HUDEP-2 (cell line): ENCODE results near the gene TANGO6.

Source experiments
- DNase-seq, 76 experiments: peaks; one replicate each; lab custom pipeline; 2025; ENCODE audit not compliant: unreplicated experiment in 76 of 76; lab: John Stamatoyannopoulos, UW

The TANGO6 gene

DNA sequence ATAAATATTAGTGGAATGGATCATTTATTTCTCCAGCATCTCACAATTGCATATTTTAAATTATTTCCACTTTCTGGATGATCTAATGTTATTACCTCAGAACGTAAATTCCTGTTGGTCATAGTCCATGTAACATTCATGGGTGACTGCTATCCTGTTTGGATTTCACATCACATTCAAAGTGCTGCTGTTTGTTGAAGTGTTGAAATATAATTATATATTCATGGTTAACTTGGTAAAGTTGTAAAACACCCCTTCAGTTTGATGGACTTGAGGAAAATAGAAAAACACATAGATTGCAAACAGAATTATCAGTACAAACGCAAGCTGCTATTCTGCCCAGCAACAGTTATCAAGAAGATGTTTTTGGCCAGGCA lies 59.6 kb downstream of the TANGO6 start:
- no peak for DNase-seq

DNA sequence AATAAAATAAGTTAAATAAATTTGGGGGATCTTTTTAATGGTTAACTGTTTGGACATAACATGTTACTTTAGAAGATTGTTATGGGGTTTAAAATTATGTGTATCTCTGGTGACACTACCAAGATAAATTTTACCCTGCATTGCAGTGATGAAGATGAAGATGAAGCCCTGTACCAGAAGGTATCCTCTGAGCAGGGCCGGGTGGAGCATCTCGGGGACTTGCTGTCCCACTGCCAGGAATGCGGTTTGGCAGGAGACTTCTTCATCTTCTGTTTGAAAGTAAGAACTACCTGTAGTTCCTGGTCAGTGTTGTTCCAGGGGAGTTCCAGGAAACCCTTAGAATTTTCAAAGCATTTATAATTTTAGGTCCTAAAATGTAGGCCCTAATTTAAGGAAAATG lies 64.0 kb downstream of the TANGO6 start:
- no peak for DNase-seq

DNA sequence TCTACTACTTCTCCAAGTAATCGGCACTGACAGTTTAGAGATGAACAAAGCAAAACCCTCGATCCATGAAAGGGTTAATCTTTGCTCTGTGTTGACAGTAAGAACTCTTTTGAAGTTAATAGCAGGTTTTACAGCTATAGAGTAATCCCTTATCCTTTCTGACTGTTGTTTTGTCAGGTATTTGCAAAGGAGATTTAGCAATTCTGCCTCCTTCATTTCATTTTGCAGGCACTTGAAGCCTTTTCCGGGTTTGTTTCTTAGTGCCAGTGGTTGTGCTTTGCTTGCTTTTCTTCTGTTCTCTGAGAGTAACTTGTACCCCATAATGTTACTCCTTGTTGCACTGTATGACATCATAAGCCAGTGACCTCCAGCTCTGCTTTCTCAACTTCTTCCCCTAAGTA lies 64.5 kb downstream of the TANGO6 start:
- no peak for DNase-seq

DNA sequence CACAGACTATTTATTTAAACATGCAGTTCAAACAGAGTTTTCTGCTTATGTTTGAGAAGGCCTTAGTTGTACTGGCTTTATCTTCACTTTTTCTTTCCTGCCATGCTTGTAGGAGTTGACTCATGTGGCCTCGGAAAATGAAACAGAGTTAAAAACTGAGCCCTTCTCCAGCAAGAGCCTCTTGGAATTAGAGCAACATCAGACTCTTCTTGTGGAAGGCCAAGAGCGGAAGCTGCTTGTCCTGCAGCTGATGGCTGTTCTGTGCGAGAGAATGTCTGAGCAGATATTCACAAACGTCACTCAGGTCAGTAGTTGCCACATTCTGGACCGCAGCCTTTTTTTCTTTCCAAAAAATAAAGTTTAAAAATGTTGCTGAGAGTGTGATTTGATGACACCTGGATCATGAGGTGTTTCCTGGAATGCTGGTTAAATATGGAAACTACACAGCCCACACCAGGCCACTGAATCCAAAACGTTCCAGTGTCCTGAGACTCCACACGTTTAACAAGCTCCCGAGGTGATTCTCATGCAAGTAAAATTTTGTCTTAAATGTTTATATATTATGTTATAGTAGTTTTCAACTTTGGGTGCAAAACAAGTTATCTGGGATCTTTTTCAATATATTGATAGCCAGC lies 65.9 kb downstream of the TANGO6 start:
- DNase-seq = no peak

DNA sequence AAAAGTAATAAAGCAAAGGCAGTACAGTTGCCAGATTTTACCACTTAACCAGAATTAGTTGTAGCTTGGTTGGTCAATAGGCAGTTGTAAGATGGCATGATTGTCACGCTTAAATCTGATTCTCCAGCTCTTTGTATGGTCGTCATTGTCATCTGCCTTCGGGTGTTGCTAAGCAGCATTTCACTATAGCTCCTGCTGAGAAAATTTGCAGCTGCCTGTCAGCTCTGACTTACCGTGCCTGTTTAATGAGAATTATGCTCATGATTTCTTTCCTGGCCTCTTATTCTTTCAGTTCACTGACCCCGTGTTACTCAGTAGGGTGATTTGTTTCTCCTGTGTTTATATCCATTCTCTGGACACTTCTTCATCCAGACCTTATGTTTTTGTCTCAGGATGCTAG lies 66.7 kb downstream of the TANGO6 start:
- no peak for DNase-seq

DNA sequence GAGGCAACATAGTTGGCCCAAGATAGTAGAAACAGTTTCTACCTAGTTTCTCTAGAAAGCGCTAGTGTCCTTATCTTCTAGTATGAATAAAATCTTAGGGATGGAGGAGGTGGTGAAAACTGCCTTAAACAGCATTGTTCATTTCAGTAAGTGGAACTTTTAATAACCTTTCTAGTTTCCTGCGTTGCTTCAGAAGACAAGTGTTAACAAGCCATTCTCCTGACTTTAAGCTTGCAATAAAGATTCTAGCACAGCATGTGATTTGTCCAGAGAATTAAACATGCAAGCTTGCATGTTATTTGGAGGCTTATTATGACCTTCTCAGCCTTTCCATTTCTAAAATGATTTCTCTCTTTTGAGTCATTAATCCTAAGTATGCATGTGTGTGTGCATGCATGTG lies 72.3 kb downstream of the TANGO6 start:
- no peak for DNase-seq

DNA sequence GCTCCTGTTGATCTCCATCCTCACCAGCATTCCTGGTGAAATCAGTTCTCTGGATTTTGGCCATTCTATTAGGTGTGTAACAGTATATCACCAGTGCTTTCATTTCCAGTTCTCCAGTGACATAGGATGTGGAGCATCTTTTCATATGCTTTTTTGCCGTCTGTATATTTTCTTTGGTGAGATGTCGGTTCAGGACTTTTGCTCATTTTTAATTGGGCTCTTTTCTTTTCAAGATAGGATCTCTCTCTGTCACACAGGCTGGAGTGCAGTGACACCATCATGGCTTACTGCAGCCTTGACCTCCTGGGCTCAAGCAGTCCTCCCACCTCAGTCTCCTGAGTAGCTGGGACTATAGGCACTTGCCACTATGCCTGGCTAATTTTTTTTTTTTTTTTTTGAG lies 74.2 kb downstream of the TANGO6 start:
- no peak for DNase-seq

DNA sequence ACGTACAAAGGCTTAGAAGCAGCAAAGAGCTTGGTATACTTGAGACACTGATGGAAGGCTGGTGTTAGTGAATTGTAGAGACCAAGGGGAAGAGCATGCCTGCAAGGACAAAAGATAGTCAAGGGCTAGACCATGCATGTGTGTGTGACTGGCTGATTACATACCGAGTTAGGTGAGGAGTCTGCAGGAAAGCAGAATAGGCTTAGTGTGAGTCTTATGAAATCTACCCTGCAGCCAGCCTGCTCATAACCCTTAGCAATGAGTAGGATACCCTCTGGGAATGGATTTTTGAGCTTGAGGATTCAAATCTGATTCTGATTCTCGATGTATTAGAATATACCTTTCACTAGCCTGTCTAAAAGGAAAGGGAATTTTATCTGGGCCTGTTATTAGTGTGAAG lies 77.0 kb downstream of the TANGO6 start:
- no peak for DNase-seq

DNA sequence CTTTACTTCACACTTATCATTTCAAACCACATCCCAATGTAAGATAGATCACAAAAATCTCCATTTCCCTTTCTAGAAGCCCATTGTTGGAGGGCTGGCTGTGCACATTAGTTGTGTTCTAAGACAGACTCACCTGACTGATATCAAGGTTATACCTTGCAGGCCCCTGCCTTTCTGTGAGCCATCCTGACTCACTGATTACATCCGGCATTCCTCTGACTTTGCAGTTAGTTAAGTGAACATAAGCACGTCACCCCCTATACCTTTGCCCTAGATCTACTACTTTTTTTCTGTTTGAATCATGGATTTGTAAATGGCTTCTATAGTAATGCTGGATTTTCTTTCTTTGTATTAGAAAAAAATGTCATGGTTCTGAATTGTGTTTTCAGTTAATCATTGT lies 78.3 kb downstream of the TANGO6 start:
- no peak for DNase-seq

DNA sequence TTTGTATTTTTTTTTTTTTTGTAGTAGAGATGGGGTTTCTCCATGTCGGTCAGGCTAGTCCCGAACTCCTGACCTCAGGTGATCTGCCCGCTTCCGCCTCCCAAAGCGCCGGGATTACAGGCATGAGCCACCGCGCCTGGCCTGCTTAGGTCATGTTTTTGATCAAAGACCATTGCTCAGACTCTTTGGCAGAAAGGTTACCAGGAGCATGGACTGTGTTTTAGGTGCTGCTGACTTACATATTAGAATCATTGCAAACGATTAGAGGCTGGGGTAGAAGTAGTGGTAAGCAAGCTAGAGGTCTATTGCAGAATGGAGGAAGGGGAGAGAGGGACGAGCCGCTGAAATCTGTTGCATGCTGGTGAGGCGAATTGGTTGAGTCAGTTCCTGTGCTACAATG lies 79.8 kb downstream of the TANGO6 start:
- DNase-seq = no peak

DNA sequence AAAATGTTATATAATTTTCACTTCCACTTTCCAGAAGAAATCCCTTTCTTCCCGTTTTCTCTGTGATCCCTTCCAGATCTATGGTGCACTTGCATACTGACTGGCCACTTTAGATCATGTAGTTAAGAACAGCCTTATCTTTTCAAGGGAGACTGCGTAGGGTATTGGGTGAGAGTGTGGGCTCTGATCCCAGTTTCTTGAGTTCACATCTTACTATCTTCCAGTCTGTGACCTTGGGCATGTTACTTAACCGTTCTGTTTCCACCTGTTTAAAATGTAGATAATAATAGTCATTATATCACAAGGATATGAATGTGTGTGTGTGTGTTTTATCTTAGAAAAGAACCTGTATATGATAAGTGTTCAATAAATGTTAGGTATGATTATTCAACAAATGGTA lies 83.7 kb downstream of the TANGO6 start:
- peak in 18 of 76 experiments; percentile 3 to 55 (median 14) for DNase-seq

DNA sequence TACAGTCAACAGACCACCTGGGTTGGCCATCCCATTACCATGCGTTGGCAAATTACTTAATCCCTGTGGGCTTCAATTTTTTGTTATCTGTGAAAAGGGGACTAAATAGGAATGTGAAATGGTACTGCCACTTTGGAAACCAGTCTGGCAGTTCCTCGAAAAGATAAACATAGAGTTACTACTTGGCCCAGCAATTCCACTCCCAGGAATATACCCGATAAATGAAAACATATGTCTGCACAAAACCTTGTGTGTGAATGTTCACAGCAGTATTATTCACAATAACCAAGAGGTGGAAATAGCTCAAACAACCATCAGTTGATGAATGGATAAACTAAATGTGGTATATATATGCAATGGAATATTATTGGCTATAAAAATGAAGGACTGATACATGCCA lies 87.9 kb downstream of the TANGO6 start:
- no peak for DNase-seq

DNA sequence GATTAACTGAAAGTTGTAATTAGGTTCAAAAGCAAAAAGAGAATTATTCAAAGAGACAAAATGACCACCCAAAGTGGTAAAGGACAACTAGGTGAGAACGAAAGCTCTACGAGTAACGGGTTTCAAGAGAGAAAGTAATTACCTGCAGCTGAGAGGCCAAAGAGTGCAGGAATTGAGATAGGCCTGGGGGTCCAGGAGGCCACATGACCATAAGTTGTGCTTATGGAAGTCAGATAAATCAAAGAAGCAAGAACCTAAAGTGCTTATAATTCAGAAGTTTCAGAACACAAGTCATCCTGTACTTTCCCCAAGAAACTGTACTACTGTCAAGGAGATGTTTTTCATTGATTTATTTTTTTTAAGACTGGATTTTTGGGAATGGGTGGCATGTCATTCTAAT lies 91.1 kb downstream of the TANGO6 start:
- no peak for DNase-seq

DNA sequence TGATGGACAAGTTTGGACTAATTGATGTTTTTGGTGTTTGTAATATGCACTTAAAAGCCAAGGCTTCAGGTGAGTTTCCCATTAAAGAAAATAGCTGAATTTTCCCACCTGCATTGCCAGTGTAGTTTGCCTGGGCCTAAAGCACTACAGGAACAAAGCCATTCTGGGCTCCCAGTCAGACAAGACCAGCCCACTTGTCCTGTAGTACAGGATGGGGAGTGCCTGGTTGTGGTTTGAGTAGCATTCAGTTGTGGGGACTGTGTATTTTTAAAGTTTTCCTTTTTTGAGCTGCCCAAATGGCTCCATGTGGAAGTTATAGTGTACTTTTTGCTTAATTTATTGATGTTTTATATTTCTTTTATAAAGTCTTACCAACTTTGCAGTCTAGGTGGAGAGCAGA lies 91.7 kb downstream of the TANGO6 start:
- no peak for DNase-seq

DNA sequence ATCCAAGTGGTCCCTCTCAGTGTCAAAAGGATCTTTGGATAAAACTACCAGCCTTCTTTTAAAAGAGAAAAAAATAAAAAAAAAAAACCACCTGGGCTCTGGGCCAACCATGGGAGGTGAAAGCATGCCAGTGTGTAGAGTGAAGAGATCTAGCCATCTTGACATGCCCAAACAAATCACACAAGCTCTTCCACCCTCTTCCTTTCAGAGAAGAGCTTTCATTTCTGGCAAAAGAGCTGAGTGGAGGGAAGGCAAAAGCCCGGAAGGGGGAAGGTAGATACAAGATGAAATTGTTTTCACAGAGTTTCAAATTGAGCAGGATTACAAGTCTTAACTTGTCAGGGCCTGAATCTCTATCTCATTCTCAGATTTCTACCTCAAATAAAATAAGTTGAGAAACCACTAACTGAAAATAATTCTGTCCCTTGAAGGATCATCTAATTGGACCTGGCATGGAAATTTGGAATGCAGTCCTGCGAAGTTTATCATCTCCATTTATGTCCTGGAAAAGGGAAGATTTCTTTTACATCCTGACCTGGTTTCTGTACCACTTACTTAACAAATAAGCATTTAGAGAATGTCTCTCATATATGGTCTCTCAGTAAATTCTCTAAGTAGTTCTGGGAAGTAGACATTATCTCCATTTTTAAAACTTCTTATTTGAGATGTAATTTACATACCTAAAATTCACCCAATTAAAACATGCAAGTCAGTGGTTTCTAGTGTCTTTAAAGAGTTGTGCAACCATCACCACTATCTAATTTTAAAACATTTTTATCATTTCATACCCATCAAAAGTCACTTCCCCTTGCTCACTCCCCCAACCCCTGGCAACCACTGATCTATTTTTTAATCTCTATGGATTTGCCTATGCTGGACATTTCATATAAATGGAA lies 93.7 kb downstream of the TANGO6 start:
- no peak for DNase-seq

DNA sequence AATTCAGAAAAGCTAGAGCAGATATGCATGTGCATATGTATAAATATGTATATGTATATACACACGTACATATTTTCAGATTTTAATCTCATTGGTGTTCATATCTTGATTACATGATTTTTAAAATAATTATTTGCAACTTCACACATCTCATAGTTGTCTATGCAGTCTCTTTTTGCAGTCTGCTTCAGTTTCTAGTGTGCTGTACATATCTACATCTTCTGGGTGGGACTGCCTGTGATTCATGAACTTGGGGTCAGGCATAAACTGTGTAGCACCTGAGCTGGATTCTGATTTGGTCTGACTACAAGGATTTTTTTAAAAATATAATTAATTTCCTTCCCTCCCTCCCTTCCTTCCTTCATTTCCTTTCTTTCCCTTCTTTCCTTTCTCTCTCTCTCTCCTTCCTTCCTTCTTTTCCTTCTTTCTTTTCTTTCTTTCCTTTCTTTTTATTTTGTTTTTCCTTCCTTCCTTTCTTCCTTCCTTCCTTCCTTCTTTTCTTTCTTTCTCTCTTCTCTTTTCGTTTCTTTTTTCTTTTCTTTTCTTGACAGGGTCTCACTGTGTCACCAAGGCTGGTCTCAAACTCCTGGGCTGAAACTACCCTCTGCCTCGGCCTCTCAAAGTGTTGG lies 96.5 kb downstream of the TANGO6 start:
- no peak for DNase-seq

DNA sequence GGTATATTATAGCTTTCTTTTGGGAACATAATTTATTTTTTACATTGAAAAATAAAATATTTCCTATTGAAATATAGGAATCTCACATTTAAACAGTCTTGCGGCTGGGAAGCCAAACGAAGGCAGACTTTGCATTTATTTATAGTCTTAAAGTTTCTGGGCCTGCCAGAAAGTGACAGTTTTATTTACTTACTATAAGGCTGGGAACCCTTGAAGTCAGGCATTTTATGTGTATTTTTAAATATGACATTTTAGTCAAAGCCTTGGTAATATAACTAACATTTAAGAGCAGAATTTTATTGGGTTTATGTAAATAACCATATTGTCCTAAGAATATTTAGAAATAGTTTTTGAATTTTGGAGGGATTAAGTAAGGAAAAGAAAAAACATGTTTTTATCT lies 97.5 kb downstream of the TANGO6 start:
- DNase-seq = no peak

DNA sequence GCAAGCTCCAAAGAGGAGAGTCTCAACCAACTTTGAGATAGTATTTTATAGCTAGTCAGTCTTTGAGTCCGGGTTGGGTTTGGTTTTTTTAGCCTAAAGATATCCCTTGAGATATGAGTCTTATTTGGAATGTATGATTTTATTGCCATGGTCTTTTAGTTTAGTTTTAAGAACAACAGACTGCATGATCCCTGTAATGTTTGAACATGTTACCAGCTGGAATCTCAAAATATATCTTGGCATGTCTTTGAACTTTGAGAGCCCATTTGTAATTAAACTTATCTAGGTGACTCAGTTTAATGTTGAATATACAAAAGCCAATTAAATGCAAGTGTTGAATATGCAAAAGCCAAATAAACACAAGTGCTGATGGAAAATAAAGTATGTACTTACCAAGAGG lies 100.6 kb downstream of the TANGO6 start:
- DNase-seq = no peak

DNA sequence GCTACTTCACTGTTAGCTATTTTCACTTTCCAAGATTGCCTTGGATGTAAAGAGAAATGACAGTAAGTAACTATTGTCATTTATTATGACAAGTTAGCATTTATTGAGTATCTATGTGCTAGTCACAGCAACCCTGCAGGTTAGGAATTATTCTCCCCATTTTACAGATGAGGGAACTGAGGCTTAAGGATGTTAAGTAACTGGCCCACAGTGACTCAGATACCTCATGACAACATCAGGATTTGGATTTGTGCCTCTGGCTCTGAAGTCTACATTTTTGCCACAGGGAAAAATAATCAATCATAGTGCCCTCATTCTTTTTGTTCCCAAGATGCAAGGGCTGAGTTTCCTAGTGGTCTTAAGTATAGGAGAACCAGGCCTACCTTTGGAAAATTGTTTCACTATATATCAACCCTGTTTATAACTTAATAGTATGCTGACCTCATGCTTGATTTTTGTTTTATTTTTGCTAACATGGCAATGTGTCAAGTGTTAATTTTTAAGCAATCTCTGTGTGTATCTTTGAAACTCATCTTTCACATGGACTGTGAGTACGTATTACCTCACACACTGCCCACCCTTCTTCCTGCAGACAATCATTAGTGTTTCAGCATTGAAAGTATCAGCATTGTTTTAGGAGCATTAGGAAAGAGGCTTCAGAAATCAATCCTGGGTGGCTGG lies 105.0 kb downstream of the TANGO6 start:
- DNase-seq = no peak

DNA sequence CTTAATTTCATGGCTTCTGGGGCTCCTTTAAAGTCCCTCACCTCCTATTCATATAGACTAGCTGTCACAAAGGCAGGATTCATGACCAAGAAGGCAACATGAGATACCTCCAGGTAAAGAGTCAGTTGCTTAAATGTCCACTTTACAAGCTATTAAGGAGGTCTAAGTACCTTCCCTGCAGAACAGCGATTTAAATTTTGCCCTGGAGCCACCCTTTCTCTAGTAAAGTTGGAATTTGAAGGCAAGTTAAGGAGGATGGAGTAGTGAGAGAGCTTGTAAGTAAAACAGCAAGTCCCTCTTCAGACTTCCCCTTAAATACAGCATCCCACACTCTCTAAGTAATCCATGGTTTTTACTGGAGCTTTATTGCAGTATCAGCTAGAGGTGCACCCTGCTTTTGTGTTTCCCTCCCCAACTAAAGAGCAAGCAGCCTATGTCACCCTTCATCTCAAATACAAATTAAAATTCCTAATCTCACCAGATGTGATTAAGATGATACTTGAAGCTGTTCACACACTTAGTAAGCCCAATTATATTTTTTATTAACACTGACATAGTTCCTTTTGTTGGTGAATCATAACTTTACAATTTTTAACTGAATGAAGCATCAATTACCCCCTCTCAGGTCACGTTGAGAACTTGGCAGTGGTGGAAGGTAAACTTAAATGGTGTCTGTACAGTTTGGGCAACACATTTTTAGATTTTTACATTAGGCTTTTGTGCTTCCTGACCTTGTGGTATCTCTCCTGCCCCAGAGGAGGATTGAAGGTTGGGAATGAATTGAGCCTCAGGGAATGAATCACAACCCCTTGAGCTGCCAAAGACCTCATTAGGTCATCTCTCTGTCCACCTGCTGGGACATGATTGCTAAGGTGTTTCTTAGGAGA lies 108.9 kb downstream of the TANGO6 start:
- DNase-seq = no peak
